ENCODE data around the gene SULT1B1.
"Not testable (repeated sequence)": the region's sequence is repeated elsewhere in the genome, so short reads cannot be mapped to it uniquely, and the experiment has no call there.

The SULT1B1 gene
- long read RNA-seq, donor 1, full-length matches to known transcripts, result 1 of 1 reads
- long read RNA-seq, donor 1, partial matches to known transcripts, result 0 of 1 reads
- long read RNA-seq, donor 1, other reads (novel, unspliced or antisense), result 0 of 1 reads
- long read RNA-seq, donor 2, result 0 reads
- long read RNA-seq, donor 3, full-length matches to known transcripts, result 1 of 1 reads
- long read RNA-seq, donor 3, partial matches to known transcripts, result 0 of 1 reads
- long read RNA-seq, donor 3, other reads (novel, unspliced or antisense), result 0 of 1 reads
- long read RNA-seq, donor 4, result 0 reads
- long read RNA-seq, donor 5, result 0 reads
- long read RNA-seq, donor 6, full-length matches to known transcripts, result 1 of 1 reads
- long read RNA-seq, donor 6, partial matches to known transcripts, result 0 of 1 reads
- long read RNA-seq, donor 6, other reads (novel, unspliced or antisense), result 0 of 1 reads
- long read RNA-seq, donor 7, result 0 reads
- long read RNA-seq, donor 8, result 0 reads

GRCh38 chr4:69760455-69760854 is at the start of gene SULT1B1:
TSS of gene SULT1B1 (minus strand) at chr4:69760620. CDS start at chr4:69755217, 5,403 bp downstream.
- no peak for DNase-seq

GRCh38 chr4:69800599-69800998 is 40.2 kb upstream of the SULT1B1 start:
- no peak for DNase-seq

- DNase-seq, result no peak
Measured at GRCh38 chr4:69799337-69799736, 38.9 kb upstream of the SULT1B1 start.

GRCh38 chr4:69793732-69794131 is 33.3 kb upstream of the SULT1B1 start:
- DNase-seq, result no peak

- no peak for DNase-seq
Measured at GRCh38 chr4:69787879-69788278, 27.5 kb upstream of the SULT1B1 start.

GRCh38 chr4:69786547-69786946 is 26.1 kb upstream of the SULT1B1 start:
- DNase-seq, result no peak

GRCh38 chr4:69785211-69785831 is 24.9 kb upstream of the SULT1B1 start:
- DNase-seq, result no peak

GRCh38 chr4:69782651-69783310 is 22.4 kb upstream of the SULT1B1 start:
- no peak for DNase-seq

GRCh38 chr4:69781458-69782418 is 21.3 kb upstream of the SULT1B1 start:
- DNase-seq, result no peak

- DNase-seq, result no peak
Measured at GRCh38 chr4:69780141-69780540, 19.7 kb upstream of the SULT1B1 start.

GRCh38 chr4:69776696-69777095 is 16.3 kb upstream of the SULT1B1 start:
- DNase-seq, result no peak

- no peak for DNase-seq
Measured at GRCh38 chr4:69775321-69775867, 15.0 kb upstream of the SULT1B1 start.

GRCh38 chr4:69773484-69773883 is 13.1 kb upstream of the SULT1B1 start:
- no peak for DNase-seq

- DNase-seq, result not testable (repeated sequence)
Measured at GRCh38 chr4:69768554-69768953, 8.1 kb upstream of the SULT1B1 start.

GRCh38 chr4:69765751-69766150 is 5.3 kb upstream of the SULT1B1 start:
- DNase-seq, result no peak

GRCh38 chr4:69764311-69764710 is 3.9 kb upstream of the SULT1B1 start:
- DNase-seq, result no peak

- DNase-seq, result no peak
Measured at GRCh38 chr4:69763233-69763632, 2.8 kb upstream of the SULT1B1 start.

- no peak for DNase-seq
Measured at GRCh38 chr4:69759189-69759604, 1.2 kb downstream of the SULT1B1 start.

GRCh38 chr4:69757464-69757863 is 3.0 kb downstream of the SULT1B1 start:
- DNase-seq, result no peak

- DNase-seq, result no peak
Measured at GRCh38 chr4:69754926-69755580, 5.4 kb downstream of the SULT1B1 start.

GRCh38 chr4:69753686-69754085 is 6.7 kb downstream of the SULT1B1 start:
- no peak for DNase-seq

Measured in right kidney (tissue), 9 donors.